Subcutaneous adipose tissue (tissue), 4 donors: ENCODE results near the gene DCDC2C. TPM values are rescaled to one million over a fixed set of nuclear protein-coding genes. Genes with fewer than 3 reads are reported as not detected.

Experiments
- CTCF ChIP-seq: fragments of 450-650 bp; IDR thresholded peaks from one replicate; pipeline ENCODE4 v1.5.1; 2016; ENCODE audit warnings: low read depth, mild to moderate bottlenecking, control low read depth, antibody characterized with exemption, moderate library complexity
- total RNA-seq, 4 donors: library from RNA; depleted of rRNA; stranded (reverse); fragments of >200 nt; gene quantifications; one replicate each; pipeline ENCODE4 v1.1.0, GENCODE V29; 2016

The DCDC2C gene
- total RNA-seq, 4 donors from 2014 or later, result not detected

GRCh38 chr2:3741867-3742602 is 38.7 kb downstream of the DCDC2C start:
- TF ChIP-seq CTCF, result no peak

GRCh38 chr2:3742743-3743508 is 39.6 kb downstream of the DCDC2C start:
- no peak for TF ChIP-seq CTCF

- no peak for TF ChIP-seq CTCF
Observed at GRCh38 chr2:3743951-3744555, 40.7 kb downstream of the DCDC2C start.

- no peak for TF ChIP-seq CTCF
Observed at GRCh38 chr2:3745920-3746319, 42.5 kb downstream of the DCDC2C start.

GRCh38 chr2:3747032-3747654 is 43.8 kb downstream of the DCDC2C start:
- no peak for TF ChIP-seq CTCF

- TF ChIP-seq CTCF, result no peak
Observed at GRCh38 chr2:3747826-3748225, 44.5 kb downstream of the DCDC2C start.

GRCh38 chr2:3749201-3749600 is 45.8 kb downstream of the DCDC2C start:
- TF ChIP-seq CTCF, result no peak
